Adrenal gland (tissue), 5 donors: ENCODE results near the gene ENO4.

Experiments used
- CTCF ChIP-seq, 6 experiments: fragments of 450-650 bp in 4 of 6; fragments of 200-600 bp in 2 of 6; sonication (generic) in 1 of 6; IDR thresholded peaks; 1 replicate in 5 of 6; 2 replicates in 1 of 6; pipeline versions ENCODE4 v1.5.1 to v1.8.0; 2016 to 2021; ENCODE audit warnings: antibody characterized with exemption in 6 of 6, mild to moderate bottlenecking in 2 of 6, moderate library complexity in 1 of 6
- POLR2A ChIP-seq, 2 donors: fragments of 450-650 bp; IDR thresholded peaks; one replicate each; pipeline ENCODE4 v1.6.1; 2017; ENCODE audit warnings: antibody characterized with exemption in 2 of 2, mild to moderate bottlenecking in 2 of 2, moderate library complexity in 1 of 2
- donor health status: DM: no; HTN: no; CAD: no.

- no peak for TF ChIP-seq CTCF (IDR thresholded peaks at IDR 0.05)
- TF ChIP-seq POLR2A (IDR thresholded peaks at IDR 0.05) = no peak
These were observed 28.8 kb downstream of the ENO4 start for GRCh38 chr10:116878123-116878522.
